ENCODE results near the gene CALML6. TPM values are rescaled to one million over a fixed set of nuclear protein-coding genes. Genes with fewer than 3 reads are reported as not detected.

The CALML6 gene
- total and polyA plus RNA-seq, 10 of the 15 experiments (the other 5 are each of a cell fraction or from before 2014, with no cell fraction given): 0.07 to 1.3 (median 0.21) TPM; not detected in 5

DNA sequence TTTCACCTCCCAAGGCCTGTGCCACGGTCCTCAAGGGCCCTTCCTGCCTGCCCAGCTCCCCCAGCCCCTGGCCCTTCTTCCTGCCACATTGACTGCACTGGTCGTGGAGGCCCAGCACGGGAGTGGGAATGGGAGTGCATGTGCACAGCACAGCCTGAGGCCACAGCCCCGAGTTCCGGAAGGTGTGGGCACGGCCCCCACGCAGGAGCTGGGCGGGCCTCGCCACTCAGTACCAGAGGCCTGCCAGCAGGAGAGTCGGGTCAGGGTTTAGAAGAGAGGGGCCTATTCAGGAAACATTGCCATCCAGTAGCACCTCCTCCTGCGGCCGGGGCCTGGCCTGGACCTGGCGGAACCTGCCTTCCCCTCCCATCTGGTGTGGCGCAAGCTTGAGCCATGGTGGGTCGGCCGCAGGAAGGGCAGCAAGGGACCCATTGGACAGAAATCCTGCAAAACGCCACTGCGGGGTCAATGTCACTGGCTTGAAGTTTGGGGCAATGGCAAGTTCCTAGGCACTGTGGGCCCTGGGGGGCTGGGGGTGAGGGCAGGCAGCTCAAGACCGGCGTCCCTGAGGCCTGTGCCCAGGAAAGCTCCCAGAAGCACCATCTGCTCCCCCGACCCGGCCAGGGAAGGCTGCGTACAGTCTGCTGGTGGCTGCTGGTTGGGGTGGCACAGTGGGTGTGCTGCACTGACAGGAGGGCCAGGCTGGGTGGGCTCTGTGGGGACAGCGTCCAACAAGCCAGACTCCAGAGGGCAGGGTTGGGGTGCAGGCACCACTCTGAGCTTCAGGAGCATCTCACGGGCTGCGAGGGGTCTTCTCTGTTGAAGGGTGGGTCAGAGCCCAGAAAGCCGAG, 5.8 kb downstream of the CALML6 start (continued):
- TF ChIP-seq, protein P1, sequence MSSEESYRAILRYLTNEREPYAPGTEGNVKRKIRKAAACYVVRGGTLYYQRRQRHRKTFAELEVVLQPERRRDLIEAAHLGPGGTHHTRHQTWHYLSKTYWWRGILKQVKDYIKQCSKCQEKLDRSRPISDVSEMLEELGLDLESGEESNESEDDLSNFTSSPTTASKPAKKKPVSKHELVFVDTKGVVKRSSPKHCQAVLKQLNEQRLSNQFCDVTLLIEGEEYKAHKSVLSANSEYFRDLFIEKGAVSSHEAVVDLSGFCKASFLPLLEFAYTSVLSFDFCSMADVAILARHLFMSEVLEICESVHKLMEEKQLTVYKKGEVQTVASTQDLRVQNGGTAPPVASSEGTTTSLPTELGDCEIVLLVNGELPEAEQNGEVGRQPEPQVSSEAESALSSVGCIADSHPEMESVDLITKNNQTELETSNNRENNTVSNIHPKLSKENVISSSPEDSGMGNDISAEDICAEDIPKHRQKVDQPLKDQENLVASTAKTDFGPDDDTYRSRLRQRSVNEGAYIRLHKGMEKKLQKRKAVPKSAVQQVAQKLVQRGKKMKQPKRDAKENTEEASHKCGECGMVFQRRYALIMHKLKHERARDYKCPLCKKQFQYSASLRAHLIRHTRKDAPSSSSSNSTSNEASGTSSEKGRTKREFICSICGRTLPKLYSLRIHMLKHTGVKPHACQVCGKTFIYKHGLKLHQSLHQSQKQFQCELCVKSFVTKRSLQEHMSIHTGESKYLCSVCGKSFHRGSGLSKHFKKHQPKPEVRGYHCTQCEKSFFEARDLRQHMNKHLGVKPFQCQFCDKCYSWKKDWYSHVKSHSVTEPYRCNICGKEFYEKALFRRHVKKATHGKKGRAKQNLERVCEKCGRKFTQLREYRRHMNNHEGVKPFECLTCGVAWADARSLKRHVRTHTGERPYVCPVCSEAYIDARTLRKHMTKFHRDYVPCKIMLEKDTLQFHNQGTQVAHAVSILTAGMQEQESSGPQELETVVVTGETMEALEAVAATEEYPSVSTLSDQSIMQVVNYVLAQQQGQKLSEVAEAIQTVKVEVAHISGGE (CRISPR knock-in tag; IDR thresholded peaks at IDR 0.05): no peak

DNA sequence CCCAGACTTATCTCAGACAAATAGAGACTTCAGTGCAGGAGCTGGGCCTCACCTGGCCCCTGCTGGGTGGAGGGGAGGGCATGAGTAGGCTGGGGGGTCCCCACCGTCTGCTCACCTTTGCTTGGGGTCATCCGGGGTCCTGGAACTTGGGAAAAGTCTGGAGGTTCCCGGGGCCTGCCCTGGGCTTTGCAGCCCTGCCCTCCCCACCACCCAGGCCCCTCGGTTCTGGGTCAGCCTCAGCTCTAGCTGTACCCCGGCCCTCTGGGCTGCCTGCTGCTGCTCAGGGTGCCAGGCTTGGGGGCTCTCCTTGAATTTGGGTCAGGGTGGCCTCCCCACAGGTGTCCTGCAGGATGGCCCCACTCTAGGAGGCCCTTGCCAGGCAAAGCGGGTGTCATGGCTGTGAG, 6.4 kb downstream of the CALML6 start:
- in situ Hi-C loops (cut with MboI) (no loop called here), intact Hi-C loops (cut with micrococcal nuclease; ENCODE audit: unreplicated experiment) (no loop called here)
- ATAC-seq (no peak), DNase-seq (ENCODE audit: low read depth, low spot score) (no peak), FAIRE-seq (no peak)
- H3K9me3 ChIP-seq (replicated peaks; ENCODE audit: control insufficient read depth, insufficient read depth, low read length): no peaks in the 10 kb centered on the region
- no peak overlapping the region for H3K9ac ChIP-seq (ENCODE audit: control insufficient read depth, insufficient read depth, low read length)
- RAD21 ChIA-PET (ENCODE audit: unreplicated experiment): no interaction called here
- no peak overlapping the region for H2AFZ ChIP-seq (ENCODE audit: control insufficient read depth, low read depth, low read length)
- H4K20me1 ChIP-seq (ENCODE audit: control insufficient read depth, insufficient read depth): no peaks in the 10 kb centered on the region
- no peaks in the 10 kb centered on the region for H3K79me2 ChIP-seq (ENCODE audit: control insufficient read depth, insufficient read depth, low read length)
- H3K4me3 ChIP-seq: no peak overlapping the region
- CTCF ChIA-PET: no interaction called here
- no peaks in the 10 kb centered on the region for H3K36me3 ChIP-seq (ENCODE audit: control insufficient read depth in 2 of 2, insufficient read depth in 2 of 2, low read length in 1 of 2)
- H3K4me2 ChIP-seq (ENCODE audit: control insufficient read depth, insufficient read depth): no peak overlapping the region
- POLR2A ChIA-PET: no interaction called here
- WGBS (ENCODE audit: insufficient coverage, insufficient replicate concordance, low lambda C conversion rate, missing lambda C conversion rate): 30% methylated on average over 6 of the region's 6 CpGs
- SMC1A ChIA-PET (ENCODE audit: uncharacterized antibody, unreplicated experiment): no interaction called here
- no peak overlapping the region for H3K27ac ChIP-seq (ENCODE audit: control insufficient read depth, insufficient read depth)
- peaks cover 7% of the 10 kb centered on the region for H3K4me1 ChIP-seq (ENCODE audit: control insufficient read depth, insufficient read depth, low read length)
- H3K27me3 ChIP-seq (replicated peaks in 1 of 2; ENCODE audit: control insufficient read depth in 2 of 2, insufficient read depth in 2 of 2, low read length in 1 of 2): peaks cover 0 to 2% of the 10 kb centered on the region in 2 experiments; a peak in 1 of 4 replicates
- BruUV-seq (replicated peaks): no TSS peak
- TF ChIP-seq CBX3 (IDR thresholded peaks at IDR 0.05; ENCODE audit: borderline replicate concordance, low read depth) (no peak), JUND (IDR thresholded peaks at IDR 0.05; ENCODE audit: low read depth, low read length) (no peak), EED (IDR thresholded peaks at IDR 0.05; ENCODE audit: low read depth) (no peak), ZNF384 (IDR thresholded peaks at IDR 0.05; ENCODE audit: borderline replicate concordance, low read depth, low read length) (no peak), ZNF217 (IDR thresholded peaks at IDR 0.05) (no peak), KDM1A (IDR thresholded peaks at IDR 0.05; ENCODE audit: borderline replicate concordance) (no peak), HDAC6 (IDR thresholded peaks at IDR 0.05; ENCODE audit: unreplicated experiment) (no peak), EGR1 (IDR thresholded peaks at IDR 0.05; ENCODE audit: borderline replicate concordance in 1 of 2, low read depth in 2 of 2, low read length in 2 of 2) (no peak), CREB1 (IDR thresholded peaks at IDR 0.05; ENCODE audit: low read depth) (no peak)
- TF ChIP-seq, protein P2, sequence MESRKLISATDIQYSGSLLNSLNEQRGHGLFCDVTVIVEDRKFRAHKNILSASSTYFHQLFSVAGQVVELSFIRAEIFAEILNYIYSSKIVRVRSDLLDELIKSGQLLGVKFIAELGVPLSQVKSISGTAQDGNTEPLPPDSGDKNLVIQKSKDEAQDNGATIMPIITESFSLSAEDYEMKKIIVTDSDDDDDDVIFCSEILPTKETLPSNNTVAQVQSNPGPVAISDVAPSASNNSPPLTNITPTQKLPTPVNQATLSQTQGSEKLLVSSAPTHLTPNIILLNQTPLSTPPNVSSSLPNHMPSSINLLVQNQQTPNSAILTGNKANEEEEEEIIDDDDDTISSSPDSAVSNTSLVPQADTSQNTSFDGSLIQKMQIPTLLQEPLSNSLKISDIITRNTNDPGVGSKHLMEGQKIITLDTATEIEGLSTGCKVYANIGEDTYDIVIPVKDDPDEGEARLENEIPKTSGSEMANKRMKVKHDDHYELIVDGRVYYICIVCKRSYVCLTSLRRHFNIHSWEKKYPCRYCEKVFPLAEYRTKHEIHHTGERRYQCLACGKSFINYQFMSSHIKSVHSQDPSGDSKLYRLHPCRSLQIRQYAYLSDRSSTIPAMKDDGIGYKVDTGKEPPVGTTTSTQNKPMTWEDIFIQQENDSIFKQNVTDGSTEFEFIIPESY (IDR thresholded peaks at IDR 0.05): no peak
- TF ChIP-seq, protein P3, sequence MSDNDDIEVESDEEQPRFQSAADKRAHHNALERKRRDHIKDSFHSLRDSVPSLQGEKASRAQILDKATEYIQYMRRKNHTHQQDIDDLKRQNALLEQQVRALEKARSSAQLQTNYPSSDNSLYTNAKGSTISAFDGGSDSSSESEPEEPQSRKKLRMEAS (IDR thresholded peaks at IDR 0.05; ENCODE audit: low read depth, low read length): no peak
- TF ChIP-seq, protein P4, sequence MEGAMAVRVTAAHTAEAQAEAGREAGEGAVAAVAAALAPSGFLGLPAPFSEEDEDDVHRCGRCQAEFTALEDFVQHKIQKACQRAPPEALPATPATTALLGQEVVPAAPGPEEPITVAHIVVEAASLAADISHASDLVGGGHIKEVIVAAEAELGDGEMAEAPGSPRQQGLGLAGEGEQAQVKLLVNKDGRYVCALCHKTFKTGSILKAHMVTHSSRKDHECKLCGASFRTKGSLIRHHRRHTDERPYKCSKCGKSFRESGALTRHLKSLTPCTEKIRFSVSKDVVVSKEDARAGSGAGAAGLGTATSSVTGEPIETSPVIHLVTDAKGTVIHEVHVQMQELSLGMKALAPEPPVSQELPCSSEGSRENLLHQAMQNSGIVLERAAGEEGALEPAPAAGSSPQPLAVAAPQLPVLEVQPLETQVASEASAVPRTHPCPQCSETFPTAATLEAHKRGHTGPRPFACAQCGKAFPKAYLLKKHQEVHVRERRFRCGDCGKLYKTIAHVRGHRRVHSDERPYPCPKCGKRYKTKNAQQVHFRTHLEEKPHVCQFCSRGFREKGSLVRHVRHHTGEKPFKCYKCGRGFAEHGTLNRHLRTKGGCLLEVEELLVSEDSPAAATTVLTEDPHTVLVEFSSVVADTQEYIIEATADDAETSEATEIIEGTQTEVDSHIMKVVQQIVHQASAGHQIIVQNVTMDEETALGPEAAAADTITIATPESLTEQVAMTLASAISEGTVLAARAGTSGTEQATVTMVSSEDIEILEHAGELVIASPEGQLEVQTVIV (IDR thresholded peaks at IDR 0.05; ENCODE audit: borderline replicate concordance, partially characterized antibody): no peak

Measured in GM12878 (cell line).